OCI-LY3 (cell line): ENCODE measurements around the gene LRRC75B.
"Not testable (repeated sequence)": the region's sequence is repeated elsewhere in the genome, so short reads cannot be mapped to it uniquely, and the experiment has no call there.

Source experiments
- H2AFZ ChIP-seq: fragments of 200-600, 300-600 bp; shearing (Covaris generic); 2 replicates; pipeline ENCODE4 v1.6.0; 2014; ENCODE audit warnings: antibody characterized with exemption, low read depth, low read length
- H3K27ac ChIP-seq: fragments of 200-600, 300-600 bp; sonication (generic); 2 replicates; pipeline ENCODE4 v1.5.1; 2014; ENCODE audit warnings: mild to moderate bottlenecking, low read length, moderate library complexity, mixed read lengths
- H3K27me3 ChIP-seq: fragments of 200-600, 300-600 bp; sonication (generic); 2 replicates; pipeline ENCODE4 v1.6.1; 2014; ENCODE audit warnings: low read depth, low read length, mixed read lengths
- H3K36me3 ChIP-seq: fragments of 200-600, 300-600 bp; sonication (generic); replicated peaks from 2 replicates; pipeline ENCODE3; 2014; ENCODE audit warnings: low read depth, low read length, mixed read lengths
- H3K4me1 ChIP-seq: fragments of 300-600, 200-600 bp; sonication (generic); 2 replicates; pipeline ENCODE4 v1.6.1; 2014; ENCODE audit warnings: low read length, mixed read lengths
- H3K4me2 ChIP-seq: fragments of 200-600, 300-600 bp; sonication (generic); 2 replicates; pipeline ENCODE4 v1.6.1; 2014; ENCODE audit warnings: low read length, mixed read lengths
- H3K4me3 ChIP-seq: fragments of 300-600, 200-600 bp; sonication (generic); 2 replicates; pipeline ENCODE4 v1.5.1; 2014; ENCODE audit warnings: antibody characterized with exemption, mild to moderate bottlenecking, low read length, moderate library complexity
- H3K79me2 ChIP-seq: fragments of 300-600, 200-600 bp; shearing (Covaris generic); 2 replicates; pipeline ENCODE4 v1.6.1; 2014; ENCODE audit warnings: mild to moderate bottlenecking, low read length, mixed read lengths
- H3K9ac ChIP-seq: fragments of 300-600, 200-600 bp; shearing (Covaris generic); 2 replicates; pipeline ENCODE4 v1.6.0; 2014; ENCODE audit warnings: mild to moderate bottlenecking, low read length, moderate library complexity
- H3K9me3 ChIP-seq: fragments of 200-600, 300-600 bp; shearing (Covaris generic); 2 replicates; pipeline ENCODE4 v1.6.1; 2014; ENCODE audit warnings: low read length, mixed read lengths; ENCODE audit not compliant: insufficient read depth
- H4K20me1 ChIP-seq: fragments of 200-600, 300-600 bp; sonication (generic); 2 replicates; pipeline ENCODE4 v1.6.1; 2016; ENCODE audit warnings: low read length, mixed read lengths; ENCODE audit not compliant: insufficient read depth
- CTCF ChIP-seq: fragments of 200-600, 300-600 bp; sonication (generic); IDR thresholded peaks from 2 replicates; pipeline ENCODE4 v1.5.1; 2014; ENCODE audit warnings: antibody characterized with exemption, low read length, low read depth
- EZH2phosphoT487 ChIP-seq: fragments of 200-600 bp; shearing (Covaris generic); IDR thresholded peaks from 2 replicates; pipeline ENCODE4 v1.6.1; 2018; ENCODE audit warnings: antibody characterized with exemption, mixed run types, low read depth

Gene LRRC75B

DNA sequence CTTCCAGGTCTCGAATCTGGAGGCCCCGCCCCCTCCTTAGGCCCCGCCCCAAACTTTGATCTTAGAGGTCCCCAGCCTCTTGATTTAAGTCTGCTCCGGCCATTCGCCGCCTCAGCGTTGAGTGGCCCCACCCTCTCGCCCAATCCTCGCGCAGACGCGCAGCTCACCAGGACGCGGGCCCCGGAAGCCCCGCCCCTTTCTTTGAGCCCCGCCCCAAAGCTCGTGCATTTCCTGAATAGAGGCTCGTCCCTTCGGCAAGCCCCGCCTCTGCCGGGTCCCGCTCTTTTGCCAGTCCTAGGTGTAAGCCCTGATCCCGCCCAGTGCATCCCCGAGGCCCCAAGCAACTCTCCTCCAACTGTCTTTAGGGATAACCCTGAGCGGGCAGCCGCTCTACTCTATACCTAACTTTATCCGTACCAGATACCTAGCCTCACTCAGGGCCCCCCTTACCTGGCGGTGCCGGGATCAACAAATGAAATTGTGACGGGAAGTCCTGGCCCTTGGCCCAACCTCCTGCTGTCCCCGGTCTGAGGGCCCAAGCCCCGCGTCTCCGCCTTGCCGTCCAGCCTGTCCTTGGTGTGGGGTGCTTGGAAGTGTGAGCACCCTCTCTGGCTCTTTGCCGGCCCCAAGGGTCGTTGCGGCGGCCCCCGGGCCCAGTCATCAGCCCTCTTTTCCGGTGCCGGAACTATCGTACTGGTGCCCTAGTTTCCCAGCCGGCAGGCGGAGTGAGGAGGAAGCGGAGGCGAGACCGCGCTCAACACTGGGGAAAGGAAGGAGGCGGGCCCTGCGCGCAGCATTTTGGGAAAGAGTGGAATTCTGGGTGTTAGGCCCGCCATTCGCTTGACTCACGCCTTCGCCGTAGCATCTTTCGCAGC, 37.5 kb downstream of the LRRC75B start, which contains the start of gene SNRPD3:
Gene SNRPD3, plus strand, starts transcription at position 835 of the 875 bp plus-strand sequence. CDS start 1,676 bp downstream, outside the sequence.
- Histone ChIP-seq H3K27me3 (no peaks in the 10 kb centered on the region), H3K27ac (peak within 1 kb of the TSS; percentile 86), H3K9ac (peak within 1 kb of the TSS; percentile 98), H3K4me3 (peak within 1 kb of the TSS; percentile 94), H3K4me2 (peak within 1 kb of the TSS; percentile 98), H3K79me2 (peaks cover 91% of the 10 kb centered on the region), H4K20me1 (peaks cover 21% of the 10 kb centered on the region), H2AFZ (peak within 1 kb of the TSS; percentile 82), H3K36me3 (peaks cover 30% of the 10 kb centered on the region), H3K4me1 (peaks cover 24% of the 10 kb centered on the region), H3K9me3 (no peaks in the 10 kb centered on the region)
- no peak for TF ChIP-seq EZH2phosphoT487
- no peak for TF ChIP-seq CTCF

- peak within 1 kb of the TSS; percentile 98 for H3K4me2 ChIP-seq
- H3K9ac ChIP-seq: peak within 1 kb of the TSS; percentile 98
- H2AFZ ChIP-seq: peak within 1 kb of the TSS; percentile 82
- no peaks in the 10 kb centered on the region for H3K27me3 ChIP-seq
- no peak for TF ChIP-seq EZH2phosphoT487
- no peak for TF ChIP-seq CTCF
- H3K36me3 ChIP-seq: peaks cover 28% of the 10 kb centered on the region
- H4K20me1 ChIP-seq: peaks cover 27% of the 10 kb centered on the region
- H3K27ac ChIP-seq: peak within 1 kb of the TSS; percentile 86
- H3K9me3 ChIP-seq: no peaks in the 10 kb centered on the region
- peaks cover 89% of the 10 kb centered on the region for H3K79me2 ChIP-seq
- H3K4me1 ChIP-seq: peaks cover 24% of the 10 kb centered on the region
- peak within 1 kb of the TSS; percentile 94 for H3K4me3 ChIP-seq
Measured at GRCh38 chr22:24554313-24555164, 38.3 kb downstream of the LRRC75B start, which contains the start of gene GUCD1. Gene GUCD1 (minus strand): TSS chr22:24555138. CDS start chr22:24554991, 147 bp downstream.

- peaks cover 86% of the 10 kb centered on the region for H3K79me2 ChIP-seq
- H3K36me3 ChIP-seq: peaks cover 20% of the 10 kb centered on the region
- H2AFZ ChIP-seq: no peak overlapping the region
- H3K27ac ChIP-seq: peak overlapping the region; percentile 66; the same call in 1 of the 2 replicates
- peak overlapping the region; percentile 94 for H3K4me2 ChIP-seq
- peaks cover 29% of the 10 kb centered on the region for H4K20me1 ChIP-seq
- peak overlapping the region; percentile 98 for H3K9ac ChIP-seq
- TF ChIP-seq CTCF (no peak), EZH2phosphoT487 (no peak)
- H3K4me1 ChIP-seq: peaks cover 24% of the 10 kb centered on the region
- H3K4me3 ChIP-seq: peak overlapping the region; percentile 94
- no peaks in the 10 kb centered on the region for H3K9me3 ChIP-seq
- no peaks in the 10 kb centered on the region for H3K27me3 ChIP-seq
Measured at GRCh38 chr22:24553597-24554312, 39.1 kb downstream of the LRRC75B start.

DNA sequence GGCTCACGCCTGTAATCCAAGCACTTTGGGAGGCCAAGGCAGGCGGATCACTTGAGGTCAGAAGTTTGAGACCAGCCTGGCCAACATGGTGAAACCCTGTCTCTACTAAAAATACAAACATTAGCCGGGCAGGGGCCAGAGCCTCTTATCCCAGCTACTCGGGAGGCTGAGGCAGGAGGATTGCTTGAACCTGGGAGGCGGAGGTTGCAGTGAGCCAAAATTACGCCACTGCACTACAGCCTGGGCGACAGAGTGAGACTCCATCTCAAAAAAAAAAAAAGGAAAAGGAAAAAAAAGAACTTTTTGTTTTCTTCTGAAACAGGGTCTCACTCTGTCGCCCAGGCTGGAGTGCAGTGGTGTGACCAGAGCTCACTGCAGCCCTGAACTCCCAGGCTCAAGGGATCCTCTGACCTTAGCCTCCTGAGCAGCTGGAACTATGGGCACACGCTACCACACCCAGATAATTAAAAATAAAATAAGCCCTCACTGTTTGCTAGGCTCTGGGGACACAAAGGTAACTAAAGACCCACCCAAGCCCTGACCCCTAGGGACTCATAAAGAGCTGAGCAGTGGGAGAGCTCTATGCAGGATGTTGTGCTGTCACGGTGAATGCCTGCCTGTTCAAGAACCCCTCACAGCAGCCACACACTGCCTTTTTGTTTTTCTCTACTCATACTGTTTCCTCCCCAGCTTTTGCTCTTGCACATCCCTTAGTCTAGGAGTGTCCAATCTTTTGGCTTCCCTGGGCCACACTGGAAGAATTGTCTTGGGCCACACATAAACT, 40.2 kb downstream of the LRRC75B start:
- peaks cover 29% of the 10 kb centered on the region for H4K20me1 ChIP-seq
- not testable (repeated sequence) for H3K4me3 ChIP-seq, H3K9me3 ChIP-seq, H3K27me3 ChIP-seq, H2AFZ ChIP-seq, H3K27ac ChIP-seq
- H3K36me3 ChIP-seq: peaks cover 14% of the 10 kb centered on the region
- H3K4me2 ChIP-seq: peak overlapping the region; percentile 94; the same call in 1 of the 2 replicates
- H3K4me1 ChIP-seq: peaks cover 24% of the 10 kb centered on the region
- 0 out of 2 replicates have a peak overlapping the region, but pooled peaks have one; percentile 98 for H3K9ac ChIP-seq
- H3K79me2 ChIP-seq: peaks cover 76% of the 10 kb centered on the region
